Spleen (tissue), 11 donors: ENCODE data around the gene COL2A1. TPM values are rescaled to one million over a fixed set of nuclear protein-coding genes. Genes with fewer than 3 reads are reported as not detected.

Source experiments
- DNase-seq: peaks from one replicate; pipeline ENCODE4 v3.0.0-alpha.2; 2020
- H3K27ac ChIP-seq, 8 donors: fragments of 200-600 bp; sonication (generic) in 7 of 8; 1 replicate in 4 of 8; 2 replicates in 4 of 8; pipeline versions ENCODE4 v1.5.0 to v1.8.0; 2016 to 2021; ENCODE audit warnings: inconsistent platforms in 4 of 8, mild to moderate bottlenecking in 4 of 8, moderate library complexity in 1 of 8
- H3K27me3 ChIP-seq, 7 donors: fragments of 200-600 bp; sonication (generic) in 6 of 7; replicated peaks in 1 of 7; 1 replicate in 4 of 7; 2 replicates in 3 of 7; pipeline versions ENCODE4 v1.5.0 to v1.8.0; 2016 to 2021; ENCODE audit warnings: inconsistent platforms in 3 of 7, mild to moderate bottlenecking in 1 of 7
- H3K36me3 ChIP-seq, 6 donors: fragments of 200-600 bp; sonication (generic) in 5 of 6; 1 replicate in 4 of 6; 2 replicates in 2 of 6; pipeline versions ENCODE4 v1.5.0 to v1.8.0; 2016 to 2021; ENCODE audit warnings: inconsistent platforms in 2 of 6
- H3K4me1 ChIP-seq, 6 donors: fragments of 200-600 bp; sonication (generic) in 5 of 6; 1 replicate in 3 of 6; 2 replicates in 3 of 6; pipeline versions ENCODE4 v1.5.0 to v1.8.0; 2016 to 2021; ENCODE audit warnings: inconsistent platforms in 3 of 6
- H3K4me3 ChIP-seq, 8 donors: fragments of 200-600 bp; sonication (generic) in 7 of 8; 1 replicate in 4 of 8; 2 replicates in 4 of 8; pipeline versions ENCODE4 v1.5.0 to v1.8.0; 2016 to 2021; ENCODE audit warnings: inconsistent platforms in 4 of 8, mild to moderate bottlenecking in 4 of 8, moderate library complexity in 2 of 8
- H3K9me3 ChIP-seq, 8 donors: fragments of 200-600 bp; sonication (generic) in 7 of 8; 1 replicate in 4 of 8; 2 replicates in 4 of 8; pipeline versions ENCODE4 v1.5.0 to v1.8.0; 2016 to 2021; ENCODE audit warnings: inconsistent platforms in 4 of 8
- POLR2A ChIP-seq, 3 donors: fragments of 450-650 bp; IDR thresholded peaks; one replicate each; pipeline ENCODE4 v1.5.1; 2017; ENCODE audit warnings: antibody characterized with exemption in 3 of 3, mild to moderate bottlenecking in 1 of 3
- POLR2AphosphoS5 ChIP-seq, 3 donors: sonication (generic); formaldehyde crosslinking; IDR thresholded peaks; one replicate each; pipeline ENCODE4 v1.5.1; 2017; ENCODE audit warnings: antibody characterized with exemption in 3 of 3
- WGBS, 5 donors: extraction: QIAGEN DNeasy Blood & Tissue Kit in 3 of 5; methylation state at CpG; one replicate each; pipeline versions ENCODE4 v1.1.5 to v1.1.7; 2013 to 2018; 5-methylcytosine and 5-hydroxymethylcytosine counted together
- intact Hi-C: fragments of 100-400 bp; cut with DNase I; formaldehyde crosslinking; loops from one replicate; pipeline ENCODE4 v1.15.0; 2023; ENCODE audit warnings: low total_unique reads
- polyA plus RNA-seq, 3 donors: library from polyadenylated mRNA; stranded (reverse); fragments of 200-250 nt; gene quantifications; one replicate each; pipeline ENCODE4 v1.2.1, GENCODE V29; 2013
- total RNA-seq, 7 donors: library from RNA; depleted of rRNA in 3 of 7; stranded (reverse); fragments of >200 nt in 3 of 7; fragmentation: NEBNext Ultra II Directional in 4 of 7; extraction: Animal tissue kit (Norgen Biotek cat#: 25700) in 4 of 7; gene quantifications; one replicate each; pipeline versions ENCODE4 v1.1.0 to v1.2.1, GENCODE V29; 2016 to 2021
- TF ChIP-seq, protein P1 (sequence below), 11 experiments: fragments of 200-600 bp in 7 of 11; fragments of 450-650 bp in 4 of 11; sonication (generic) in 4 of 11; IDR thresholded peaks in 8 of 11; conservative IDR thresholded peaks in 3 of 11; 1 replicate in 7 of 11; 2 replicates in 4 of 11; pipeline versions ENCODE4 v1.4.0 to v1.8.0; 2016 to 2021; ENCODE audit warnings: antibody characterized with exemption in 11 of 11, inconsistent platforms in 4 of 11, mild to moderate bottlenecking in 1 of 11
- donor health status: healthy with polysubstance abuse.
- donor health status: DM: no; HTN: no; CAD: no; lungs with moderate emphysema.
- donor health status: DM: no; HTN: no; CAD: no.
- donor health status: Bipolar disorder and iron deficiency.
- donor health status: healthy.
- donor health status: DM: no; HTN: no; CAD: no.
- donor health status: DM: yes; HTN: yes; CAD: no.

The COL2A1 gene
- total and polyA plus RNA-seq, 10 donors, result 0.37 to 0.49 (median 0.47) TPM; not detected in 7

DNA sequence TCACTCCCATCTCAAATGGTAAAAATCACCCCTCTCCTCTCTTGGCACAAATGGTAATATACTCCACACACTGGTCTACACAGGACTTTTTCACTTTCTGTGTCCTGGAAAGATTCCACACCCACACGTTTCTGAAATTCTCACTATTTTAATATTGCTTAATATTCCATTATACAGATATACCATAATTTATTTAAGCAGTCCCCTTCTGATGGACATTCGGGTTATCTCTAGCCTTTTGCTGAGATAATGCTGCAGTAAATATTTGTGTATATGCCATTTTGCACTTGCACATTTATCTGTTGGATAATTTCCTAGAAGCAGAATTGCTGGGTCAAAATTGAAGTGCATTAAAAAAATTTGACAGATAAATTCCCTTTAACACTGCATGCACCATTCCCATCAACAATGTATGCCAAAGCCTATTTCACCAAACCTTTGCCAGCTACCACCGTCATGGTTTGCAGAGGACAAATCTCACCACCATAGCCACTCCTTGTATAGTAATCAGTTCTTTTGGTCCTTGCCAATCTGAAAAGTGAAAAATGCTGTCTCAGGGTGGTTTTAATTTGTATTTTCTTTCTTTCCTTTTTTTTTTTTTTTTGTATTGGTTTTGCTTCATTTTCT lies 15.5 kb upstream of the COL2A1 start:
- TF ChIP-seq, protein P1, sequence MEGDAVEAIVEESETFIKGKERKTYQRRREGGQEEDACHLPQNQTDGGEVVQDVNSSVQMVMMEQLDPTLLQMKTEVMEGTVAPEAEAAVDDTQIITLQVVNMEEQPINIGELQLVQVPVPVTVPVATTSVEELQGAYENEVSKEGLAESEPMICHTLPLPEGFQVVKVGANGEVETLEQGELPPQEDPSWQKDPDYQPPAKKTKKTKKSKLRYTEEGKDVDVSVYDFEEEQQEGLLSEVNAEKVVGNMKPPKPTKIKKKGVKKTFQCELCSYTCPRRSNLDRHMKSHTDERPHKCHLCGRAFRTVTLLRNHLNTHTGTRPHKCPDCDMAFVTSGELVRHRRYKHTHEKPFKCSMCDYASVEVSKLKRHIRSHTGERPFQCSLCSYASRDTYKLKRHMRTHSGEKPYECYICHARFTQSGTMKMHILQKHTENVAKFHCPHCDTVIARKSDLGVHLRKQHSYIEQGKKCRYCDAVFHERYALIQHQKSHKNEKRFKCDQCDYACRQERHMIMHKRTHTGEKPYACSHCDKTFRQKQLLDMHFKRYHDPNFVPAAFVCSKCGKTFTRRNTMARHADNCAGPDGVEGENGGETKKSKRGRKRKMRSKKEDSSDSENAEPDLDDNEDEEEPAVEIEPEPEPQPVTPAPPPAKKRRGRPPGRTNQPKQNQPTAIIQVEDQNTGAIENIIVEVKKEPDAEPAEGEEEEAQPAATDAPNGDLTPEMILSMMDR (IDR thresholded peaks at IDR 0.05 in 8 of 11, conservative IDR thresholded peaks at IDR 0.05 in 3 of 11), result no peak
- TF ChIP-seq POLR2AphosphoS5 (IDR thresholded peaks at IDR 0.05) (no peak), POLR2A (IDR thresholded peaks at IDR 0.05) (no peak)
- no peaks in the 10 kb centered on the region for H3K36me3 ChIP-seq
- H3K4me1 ChIP-seq, result no peaks in the 10 kb centered on the region
- H3K27me3 ChIP-seq, result peaks cover 0 to 38% (median 4%) of the 10 kb centered on the region in 7 donors
- H3K9me3 ChIP-seq, result no peaks in the 10 kb centered on the region
- intact Hi-C loops, result no loop called here
- no peak overlapping the region for H3K4me3 ChIP-seq
- no peak for DNase-seq
- WGBS, 5 donors, result 64 to 81% (median 72%) methylated on average over 3 of the region's 3 CpGs
- H3K27ac ChIP-seq, result no peak overlapping the region

DNA sequence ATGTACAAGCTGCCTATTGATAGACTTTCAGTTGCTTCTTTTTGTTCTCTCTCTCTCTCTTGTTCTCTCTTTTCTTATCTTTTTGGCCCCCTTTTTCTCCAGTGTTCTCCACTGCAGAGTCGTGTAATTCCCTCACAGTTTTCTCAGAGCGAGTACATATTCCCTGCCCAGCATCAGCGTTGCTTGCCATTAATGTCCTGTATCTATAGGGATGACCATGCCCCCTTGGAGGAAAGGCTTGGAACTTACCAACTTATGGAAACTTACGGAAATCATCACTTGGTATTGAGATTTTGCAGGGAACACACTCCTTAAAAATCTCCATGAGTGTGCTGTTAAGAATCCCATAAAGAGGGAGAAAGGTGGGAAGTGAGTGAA lies 14.3 kb upstream of the COL2A1 start:
- Histone ChIP-seq H3K27ac (no peak overlapping the region), H3K36me3 (no peaks in the 10 kb centered on the region), H3K4me1 (no peaks in the 10 kb centered on the region), H3K9me3 (no peaks in the 10 kb centered on the region), H3K4me3 (no peak overlapping the region), H3K27me3 (peaks cover 0 to 44% (median 4%) of the 10 kb centered on the region in 7 donors)
- TF ChIP-seq POLR2AphosphoS5 (IDR thresholded peaks at IDR 0.05), result no peak
- TF ChIP-seq, protein P1 (IDR thresholded peaks at IDR 0.05 in 8 of 11, conservative IDR thresholded peaks at IDR 0.05 in 3 of 11), result no peak
- no peak for TF ChIP-seq POLR2A (IDR thresholded peaks at IDR 0.05)
- intact Hi-C loops, result no loop called here
- DNase-seq, result no peak
- WGBS, 5 donors, result 74 to 84% (median 81%) methylated on average over 4 of the region's 4 CpGs

DNA sequence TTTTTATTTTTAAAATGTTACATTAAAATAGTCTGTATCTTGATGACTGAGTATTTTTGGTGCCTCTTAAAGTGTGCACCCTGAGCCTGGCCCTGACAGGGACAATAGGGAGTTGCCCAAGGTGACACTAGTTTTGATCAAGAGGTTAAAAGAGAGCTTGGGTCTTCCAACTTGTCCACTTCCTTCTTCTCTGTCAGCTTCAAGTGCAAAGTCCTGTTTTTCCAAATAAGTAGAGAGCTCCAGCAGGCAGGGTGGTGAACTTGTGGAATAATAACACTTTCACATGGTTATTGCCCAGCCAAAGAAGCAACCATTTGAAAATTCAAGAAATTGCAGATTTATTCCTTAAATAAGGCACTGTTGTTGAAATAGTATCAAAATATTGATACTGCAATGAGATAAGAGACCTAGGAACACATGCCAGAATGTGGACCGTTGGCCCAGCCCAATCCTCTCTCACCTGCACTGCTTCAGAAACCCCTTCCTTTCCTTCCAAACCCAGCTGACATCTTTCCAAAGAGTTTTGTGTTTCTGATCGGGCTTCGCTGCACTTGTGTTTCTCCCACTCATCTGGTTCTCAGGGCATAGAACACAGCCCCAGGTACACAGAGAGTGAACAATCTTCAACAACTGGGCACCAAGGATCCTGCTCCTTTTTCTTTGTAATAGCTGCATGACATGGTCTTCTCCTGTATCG lies 13.8 kb upstream of the COL2A1 start:
- no peak for TF ChIP-seq POLR2A (IDR thresholded peaks at IDR 0.05)
- H3K27ac ChIP-seq, result no peak overlapping the region
- no peaks in the 10 kb centered on the region for H3K4me1 ChIP-seq
- H3K36me3 ChIP-seq, result no peaks in the 10 kb centered on the region
- intact Hi-C loops, result no loop called here
- H3K9me3 ChIP-seq, result no peaks in the 10 kb centered on the region
- H3K4me3 ChIP-seq, result no peak overlapping the region
- peaks cover 0 to 44% (median 4%) of the 10 kb centered on the region in 7 donors for H3K27me3 ChIP-seq
- DNase-seq, result no peak
- 77 to 87% (median 83%) methylated on average over 4 of the region's 4 CpGs for WGBS, 5 donors

DNA sequence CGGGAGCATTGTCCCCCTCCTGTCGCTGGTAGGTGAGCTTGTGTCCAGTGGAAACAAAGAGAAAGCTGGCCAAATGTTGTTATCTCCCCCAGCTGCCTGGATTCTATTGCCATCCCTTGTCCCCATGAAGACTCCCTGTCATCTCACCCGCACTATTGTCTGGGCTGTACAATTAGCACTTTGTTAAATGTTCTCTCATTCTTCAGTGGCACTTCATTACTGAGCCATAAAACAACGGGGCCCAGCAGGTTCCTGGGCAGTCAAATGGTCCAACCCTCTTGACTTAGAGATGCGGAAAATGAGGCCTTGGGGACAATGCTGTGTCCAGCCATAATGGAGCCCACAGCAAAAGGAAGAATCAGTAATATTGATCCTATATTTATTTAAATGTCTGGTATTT lies 13.2 kb upstream of the COL2A1 start:
- intact Hi-C loops, result no loop called here
- TF ChIP-seq, protein P1 (IDR thresholded peaks at IDR 0.05 in 8 of 11, conservative IDR thresholded peaks at IDR 0.05 in 3 of 11), result no peak
- TF ChIP-seq POLR2AphosphoS5 (IDR thresholded peaks at IDR 0.05), result no peak
- TF ChIP-seq POLR2A (IDR thresholded peaks at IDR 0.05), result no peak
- Histone ChIP-seq H3K4me3 (no peak overlapping the region), H3K27ac (no peak overlapping the region), H3K36me3 (no peaks in the 10 kb centered on the region), H3K4me1 (no peaks in the 10 kb centered on the region), H3K9me3 (no peaks in the 10 kb centered on the region), H3K27me3 (peaks cover 0 to 38% (median 4%) of the 10 kb centered on the region in 7 donors)
- 69 to 85% (median 84%) methylated on average over 3 to 5 of the region's 5 CpGs for WGBS, 5 donors
- no peak for DNase-seq
